Measurements from ENCODE around the gene MYO1D. TPM values are rescaled to one million over a fixed set of nuclear protein-coding genes. Genes with fewer than 3 reads are reported as not detected.

The MYO1D gene
- total RNA-seq, 1 donor from 2014 or later = 36.9 TPM

- no peaks in the 10 kb centered on the region for H3K27me3 Mint-ChIP-seq
- no peaks in the 10 kb centered on the region for H3K9me3 Mint-ChIP-seq (ENCODE audit: low read depth)
- H3K4me3 Mint-ChIP-seq (ENCODE audit: low read depth) = no peak overlapping the region
- H3K27ac Mint-ChIP-seq = no peak overlapping the region
- H3K36me3 Mint-ChIP-seq (ENCODE audit: insufficient read depth) = peaks cover 12% of the 10 kb centered on the region
- DNase-seq (ENCODE audit: low spot score, unreplicated experiment) = no peak
- peaks cover 8% of the 10 kb centered on the region for H3K4me1 Mint-ChIP-seq (ENCODE audit: low read depth)
- TF ChIP-seq CTCF (IDR thresholded peaks at IDR 0.05; ENCODE audit: unreplicated experiment) = no peak
Observed at GRCh38 chr17:32752934-32753333, 124.0 kb downstream of the MYO1D start.

- no peak for TF ChIP-seq CTCF (IDR thresholded peaks at IDR 0.05; ENCODE audit: unreplicated experiment)
- no peak overlapping the region for H3K4me3 Mint-ChIP-seq (ENCODE audit: low read depth)
- H3K27ac Mint-ChIP-seq = no peak overlapping the region
Observed at GRCh38 chr17:32747856-32748255, 129.1 kb downstream of the MYO1D start.

GRCh38 chr17:32746698-32747097 lies 130.2 kb downstream of the MYO1D start:
- no peaks in the 10 kb centered on the region for H3K9me3 Mint-ChIP-seq (ENCODE audit: low read depth)
- H3K27me3 Mint-ChIP-seq = no peaks in the 10 kb centered on the region
- DNase-seq (ENCODE audit: low spot score, unreplicated experiment) = no peak
- no peak for TF ChIP-seq CTCF (IDR thresholded peaks at IDR 0.05; ENCODE audit: unreplicated experiment)
- peaks cover 7% of the 10 kb centered on the region for H3K4me1 Mint-ChIP-seq (ENCODE audit: low read depth)
- H3K27ac Mint-ChIP-seq = no peak overlapping the region
- H3K4me3 Mint-ChIP-seq (ENCODE audit: low read depth) = no peak overlapping the region
- H3K36me3 Mint-ChIP-seq (ENCODE audit: insufficient read depth) = peaks cover 14% of the 10 kb centered on the region

More at GRCh38 chr17:32747856-32748255, 129.1 kb downstream of the MYO1D start:
- H3K27me3 Mint-ChIP-seq = no peaks in the 10 kb centered on the region
- H3K9me3 Mint-ChIP-seq (ENCODE audit: low read depth) = no peaks in the 10 kb centered on the region
- no peak for DNase-seq (ENCODE audit: low spot score, unreplicated experiment)
- peaks cover 18% of the 10 kb centered on the region for H3K36me3 Mint-ChIP-seq (ENCODE audit: insufficient read depth)
- H3K4me1 Mint-ChIP-seq (ENCODE audit: low read depth) = peaks cover 7% of the 10 kb centered on the region

- no peak for TF ChIP-seq CTCF (IDR thresholded peaks at IDR 0.05; ENCODE audit: unreplicated experiment)
- no peak overlapping the region for H3K4me3 Mint-ChIP-seq (ENCODE audit: low read depth)
- H3K9me3 Mint-ChIP-seq (ENCODE audit: low read depth) = no peaks in the 10 kb centered on the region
- H3K27ac Mint-ChIP-seq = no peak overlapping the region
- peaks cover 4% of the 10 kb centered on the region for H3K4me1 Mint-ChIP-seq (ENCODE audit: low read depth)
- no peak for DNase-seq (ENCODE audit: low spot score, unreplicated experiment)
- H3K27me3 Mint-ChIP-seq = no peaks in the 10 kb centered on the region
- H3K36me3 Mint-ChIP-seq (ENCODE audit: insufficient read depth) = peaks cover 15% of the 10 kb centered on the region
Observed at GRCh38 chr17:32746280-32746679, 130.6 kb downstream of the MYO1D start.

GRCh38 chr17:32742681-32743538 lies 134.0 kb downstream of the MYO1D start:
- no peak for TF ChIP-seq CTCF (IDR thresholded peaks at IDR 0.05; ENCODE audit: unreplicated experiment)
- Mint-ChIP-seq H3K27ac (no peak overlapping the region), H3K36me3 (ENCODE audit: insufficient read depth) (peaks cover 13% of the 10 kb centered on the region), H3K9me3 (ENCODE audit: low read depth) (no peaks in the 10 kb centered on the region), H3K4me3 (ENCODE audit: low read depth) (no peak overlapping the region), H3K4me1 (ENCODE audit: low read depth) (no peaks in the 10 kb centered on the region), H3K27me3 (no peaks in the 10 kb centered on the region)
- DNase-seq (ENCODE audit: low spot score, unreplicated experiment) = no peak

Data from progenitor cell of endocrine pancreas (in vitro differentiated cells).